ENCODE results near the gene TOX3.

DNA sequence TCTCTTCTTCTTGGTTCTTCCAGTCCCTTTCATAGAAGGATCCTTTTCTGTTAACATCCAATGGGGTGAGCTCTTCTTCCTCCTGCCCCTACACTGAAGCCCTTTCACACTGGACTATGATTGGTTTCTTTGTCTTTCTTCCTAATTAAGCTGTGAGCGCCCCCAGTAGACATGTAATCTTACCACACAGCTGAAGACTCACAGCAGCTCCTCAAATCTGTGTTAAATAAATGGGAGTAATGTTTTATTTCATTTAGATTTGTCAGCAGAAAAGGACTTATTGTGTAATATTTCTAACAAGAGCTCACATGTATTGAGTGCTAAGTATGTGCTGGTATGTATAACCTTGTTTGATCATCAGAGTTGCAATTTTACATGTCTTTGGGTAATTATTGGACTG, 55.7 kb downstream of the TOX3 start:
- TF ChIP-seq POLR2A (IDR thresholded peaks at IDR 0.05; ENCODE audit: control extremely low read depth in 1 of 2, low read depth in 2 of 2, low read length in 2 of 2): no peak
- TF ChIP-seq SIN3A (conservative IDR thresholded peaks at IDR 0.05 in 1 of 2, IDR thresholded peaks at IDR 0.05 in 1 of 2; ENCODE audit: low read depth in 1 of 2, low read length in 2 of 2): no peak
- no peak for TF ChIP-seq RFX5 (IDR thresholded peaks at IDR 0.05; ENCODE audit: borderline replicate concordance, low read depth, low read length)
- TF ChIP-seq CTCF (IDR thresholded peaks at IDR 0.05; ENCODE audit: control extremely low read depth in 1 of 3, insufficient read depth in 1 of 3, low read depth in 1 of 3, low read length in 3 of 3): peak in 1 of 3 experiments; percentile 8; a peak in 2 of 4 replicates
- no peak for TF ChIP-seq POLR2AphosphoS5 (IDR thresholded peaks at IDR 0.05; ENCODE audit: low read depth, low read length)
- TF ChIP-seq ASH2L (IDR thresholded peaks at IDR 0.05; ENCODE audit: low read length): no peak
- TF ChIP-seq KDM5A (IDR thresholded peaks at IDR 0.05; ENCODE audit: low read length): no peak
- TF ChIP-seq BRCA1 (IDR thresholded peaks at IDR 0.05; ENCODE audit: low read depth, low read length): no peak

Data from H1 (cell line).